ENCODE results near the gene FXYD7.
"Not testable (repeated sequence)": the region's sequence is repeated elsewhere in the genome, so short reads cannot be mapped to it uniquely, and the experiment has no call there.

The FXYD7 gene

GRCh38 chr19:35144600-35145436 is 1.8 kb downstream of the FXYD7 start:
- DNase-seq (ENCODE audit: low spot score), result peak; percentile 60

DNA sequence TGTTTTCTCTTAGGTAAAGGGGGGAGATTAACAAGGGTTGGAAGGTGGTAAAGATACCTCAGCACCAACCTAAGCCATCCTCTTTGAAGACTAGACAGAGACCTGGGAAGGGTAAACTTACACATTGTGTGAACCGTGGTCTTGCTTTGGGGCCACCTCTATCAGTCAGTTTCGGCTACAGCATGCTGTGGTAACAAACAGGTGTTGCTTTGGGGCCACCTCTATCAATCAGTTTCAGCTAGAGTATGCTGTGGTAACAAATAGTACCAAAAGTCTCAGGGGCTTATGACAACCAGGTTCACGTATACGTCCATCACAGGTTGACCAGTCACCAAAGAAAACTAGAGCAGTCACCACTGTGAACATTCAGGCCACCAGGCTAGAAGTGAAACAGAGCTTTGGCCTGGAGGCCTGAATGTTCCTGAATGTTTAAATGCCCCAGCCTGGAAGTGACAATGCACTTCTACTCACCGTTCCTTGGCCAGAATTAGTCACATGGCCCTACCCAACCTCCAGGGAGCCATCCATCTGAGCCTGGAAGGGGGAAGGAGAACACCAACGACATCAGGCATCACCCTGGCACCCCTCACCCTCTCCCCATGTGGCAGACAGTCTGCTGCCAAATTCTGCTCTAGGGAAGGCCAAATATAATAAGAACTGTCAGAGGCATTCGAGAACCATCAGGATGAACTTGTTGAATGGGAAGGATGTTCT is 3.8 kb downstream of the FXYD7 start:
- DNase-seq (ENCODE audit: low spot score), result no peak

- no peak for DNase-seq (ENCODE audit: low spot score)
Measured at GRCh38 chr19:35149463-35149862, 6.4 kb downstream of the FXYD7 start.

GRCh38 chr19:35150445-35150844 is 7.4 kb downstream of the FXYD7 start:
- no peak for DNase-seq (ENCODE audit: low spot score)

- DNase-seq (ENCODE audit: low spot score), result no peak
Measured at GRCh38 chr19:35151273-35152065, 8.4 kb downstream of the FXYD7 start.

DNA sequence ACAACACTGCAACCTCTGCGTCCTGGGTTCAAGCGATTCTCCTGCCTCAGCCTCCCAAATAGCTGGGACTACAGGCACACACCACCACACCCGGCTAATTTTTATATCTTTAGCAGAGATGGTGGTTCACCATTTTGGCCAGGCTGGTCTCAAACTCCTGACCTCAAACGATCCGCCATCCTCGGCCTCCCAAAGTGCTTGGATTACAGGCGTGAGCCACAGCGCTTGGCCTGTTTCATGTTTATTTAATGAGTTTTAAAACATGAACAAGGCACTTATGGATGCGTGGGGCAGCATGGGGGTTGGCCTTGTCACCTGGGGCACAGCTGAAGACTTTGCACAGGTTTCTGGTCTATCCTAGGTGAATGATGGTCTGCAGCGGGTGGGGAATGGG is 10.1 kb downstream of the FXYD7 start:
- not testable (repeated sequence) for DNase-seq (ENCODE audit: low spot score)

- DNase-seq (ENCODE audit: low spot score), result no peak
Measured at GRCh38 chr19:35153701-35154524, 10.9 kb downstream of the FXYD7 start.

- no peak for DNase-seq (ENCODE audit: low spot score)
Measured at GRCh38 chr19:35154525-35155406, 11.7 kb downstream of the FXYD7 start, which contains the start of gene FXYD5. Gene FXYD5, plus strand, starts transcription at chr19:35154735. Its CDS starts 816 bp downstream, at chr19:35155551.

- no peak for DNase-seq (ENCODE audit: low spot score)
Measured at GRCh38 chr19:35155441-35155840, 12.4 kb downstream of the FXYD7 start.

DNA sequence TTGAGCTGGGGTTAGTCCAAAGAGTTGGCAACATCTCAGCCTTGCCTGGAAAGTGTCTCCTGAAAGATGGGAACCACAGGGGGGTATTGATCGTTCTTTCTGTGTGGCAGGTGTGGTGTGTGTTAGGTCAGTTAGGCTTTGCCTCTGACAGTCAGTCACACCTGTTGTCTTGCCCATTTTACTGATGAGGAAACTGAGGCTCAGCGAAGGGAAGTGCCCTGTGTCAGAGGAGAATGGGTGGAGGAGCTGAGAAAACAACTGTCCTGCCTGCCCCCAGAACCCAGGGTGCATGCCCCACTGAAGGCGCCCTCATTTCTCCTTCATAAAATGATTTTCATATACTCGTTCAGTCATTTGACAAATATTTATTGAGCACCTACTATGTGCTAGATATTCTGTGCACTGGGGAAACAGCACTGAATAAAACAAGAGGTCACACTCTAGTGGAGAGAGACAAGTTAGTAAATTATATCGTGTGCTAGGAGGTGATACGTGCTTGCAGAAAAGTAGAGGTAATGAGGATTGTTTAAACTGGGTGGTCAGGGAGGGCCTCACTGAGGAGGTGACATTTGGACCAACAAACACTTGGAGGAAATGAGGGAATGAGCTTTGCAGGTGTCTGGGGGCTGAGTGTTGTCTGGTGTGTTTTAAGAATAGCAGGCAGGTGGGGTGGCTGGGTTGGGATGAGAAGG is 13.1 kb downstream of the FXYD7 start:
- no peak for DNase-seq (ENCODE audit: low spot score)

DNA sequence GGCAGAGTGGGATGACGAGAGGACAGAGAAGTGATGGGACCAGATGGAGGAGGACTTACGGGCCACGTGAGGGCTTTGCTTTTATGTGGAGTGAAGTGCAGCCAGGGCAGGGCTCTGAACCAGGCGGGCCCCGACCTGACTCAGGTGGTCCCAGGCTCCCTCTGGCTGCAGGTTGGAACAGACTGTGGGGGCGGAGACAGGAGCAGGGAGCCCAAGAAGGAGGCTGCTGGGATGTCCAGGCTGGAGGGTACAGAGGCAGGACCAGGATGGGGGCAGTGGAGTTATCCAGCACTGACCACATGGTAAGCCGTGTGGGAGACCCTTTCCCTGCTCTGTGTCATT is 13.6 kb downstream of the FXYD7 start:
- no peak for DNase-seq (ENCODE audit: low spot score)

DNA sequence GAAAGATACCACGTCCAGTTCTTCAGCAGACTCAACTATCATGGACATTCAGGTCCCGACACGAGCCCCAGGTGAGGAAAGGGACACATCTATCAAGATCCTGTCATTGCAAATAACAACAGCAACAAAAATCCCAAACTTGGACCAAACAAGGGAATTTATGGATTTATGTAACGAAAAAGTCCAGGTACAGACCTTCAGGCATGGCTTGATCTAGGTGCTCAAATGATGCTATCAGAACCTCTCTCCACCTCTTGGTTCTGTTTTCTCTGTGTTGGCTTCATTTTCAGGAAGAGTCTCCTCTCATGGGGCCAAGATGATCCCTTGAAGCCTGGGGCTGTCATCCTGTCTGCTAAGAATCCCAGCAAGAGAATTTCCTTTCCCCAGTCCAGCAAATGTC is 14.4 kb downstream of the FXYD7 start:
- DNase-seq (ENCODE audit: low spot score), result no peak

GRCh38 chr19:35159606-35160005 is 16.6 kb downstream of the FXYD7 start:
- no peak for DNase-seq (ENCODE audit: low spot score)

DNA sequence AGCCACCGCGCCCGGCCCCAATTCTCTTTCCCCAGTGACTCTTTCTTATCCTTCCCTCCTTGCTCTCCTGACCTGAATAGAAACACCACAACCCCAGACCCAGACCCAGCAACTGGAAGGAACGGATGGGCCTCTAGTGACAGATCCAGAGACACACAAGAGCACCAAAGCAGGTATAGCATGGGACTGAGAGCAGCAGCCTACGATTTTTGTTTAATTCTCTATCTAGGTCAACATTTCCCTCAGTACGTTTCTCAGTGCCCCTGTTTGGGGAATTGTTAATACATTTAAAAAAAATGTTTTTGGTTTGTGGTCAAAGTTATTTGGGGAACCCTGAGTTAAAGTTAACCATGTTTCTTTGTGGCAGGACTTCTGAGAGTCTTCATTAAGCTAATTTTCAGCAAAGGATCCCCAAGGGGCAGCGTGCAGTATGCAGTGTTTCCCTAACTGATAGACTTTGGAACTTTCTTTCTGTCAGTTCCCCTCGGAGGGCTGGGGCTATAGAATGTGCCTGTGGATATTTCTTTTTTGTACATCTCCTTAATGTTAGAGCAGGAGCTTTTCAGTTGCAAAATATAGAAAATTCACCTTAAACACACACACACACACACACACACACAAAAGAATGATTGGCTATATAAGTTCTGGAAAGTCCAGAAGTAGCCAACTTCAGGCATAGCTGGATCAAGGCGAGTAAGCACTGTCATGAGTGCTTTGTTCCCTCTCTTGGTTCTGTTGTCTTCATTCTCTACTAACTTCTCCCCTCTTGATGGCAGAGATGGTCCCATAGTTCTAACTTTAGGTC is 17.8 kb downstream of the FXYD7 start:
- no peak for DNase-seq (ENCODE audit: low spot score)

DNA sequence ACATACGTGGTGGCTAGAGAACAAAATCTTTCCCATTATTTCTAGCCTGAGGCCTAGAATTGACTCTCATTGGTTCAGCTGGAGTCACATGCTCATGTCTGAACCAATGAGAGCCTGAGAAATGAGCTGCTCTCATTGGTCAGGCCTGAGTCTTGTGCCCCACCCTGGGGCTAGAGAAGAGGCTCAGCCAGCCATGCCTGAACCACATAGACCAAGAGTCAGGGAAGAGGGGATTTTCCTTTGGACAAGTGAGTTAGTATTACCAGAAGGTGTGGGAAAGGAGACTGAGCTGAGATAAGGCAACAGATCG is 18.3 kb downstream of the FXYD7 start:
- DNase-seq (ENCODE audit: low spot score), result no peak

- no peak for DNase-seq (ENCODE audit: low spot score)
Measured at GRCh38 chr19:35162471-35163326, 19.6 kb downstream of the FXYD7 start.

DNA sequence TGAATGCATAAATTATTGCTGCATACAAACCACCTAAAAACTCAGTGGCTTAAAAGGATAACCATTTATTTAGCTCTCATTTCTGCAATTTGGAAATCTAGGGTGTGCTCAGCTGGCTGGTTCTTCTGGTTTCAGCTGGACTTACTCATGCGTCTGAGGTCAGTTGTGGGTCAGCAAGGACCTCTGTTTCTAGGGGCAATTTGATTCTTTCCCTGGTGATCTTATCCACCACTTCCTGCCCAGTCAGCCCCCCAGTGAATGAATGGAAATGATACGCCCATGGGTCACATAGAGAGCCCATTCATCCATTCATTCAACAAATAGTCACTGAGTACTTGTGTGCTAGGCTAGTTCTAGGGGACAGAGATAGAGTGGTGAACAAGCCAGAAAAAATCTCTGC is 21.4 kb downstream of the FXYD7 start:
- no peak for DNase-seq (ENCODE audit: low spot score)

GRCh38 chr19:35165200-35166058 is 22.4 kb downstream of the FXYD7 start:
- no peak for DNase-seq (ENCODE audit: low spot score)
